H9 (cell line): ENCODE measurements around the gene CDC42EP5. TPM values are rescaled to one million over a fixed set of nuclear protein-coding genes. Genes with fewer than 3 reads are reported as not detected.

Experiments used
- DNase-seq: peaks from one replicate; pipeline ENCODE4 v3.0.0-alpha.2; 2017
- H2AFZ ChIP-seq: one replicate; pipeline ENCODE4 v1.6.1; 2013; ENCODE audit warnings: mild to moderate bottlenecking, low read length, control low read depth, moderate library complexity
- H2AK5ac ChIP-seq: 2 replicates; pipeline ENCODE4 v1.6.1; 2013; ENCODE audit warnings: low read length, control low read depth, mixed read lengths; ENCODE audit not compliant: insufficient read length
- H2BK120ac ChIP-seq: one replicate; pipeline ENCODE4 v1.6.1; 2013; ENCODE audit warnings: low read depth, mild to moderate bottlenecking, low read length, control low read depth, inconsistent platforms; ENCODE audit not compliant: poor library complexity, severe bottlenecking
- H2BK12ac ChIP-seq: 2 replicates; pipeline ENCODE4 v1.6.1; 2013; ENCODE audit warnings: low read length, control low read depth, mixed read lengths, low read depth; ENCODE audit not compliant: insufficient read length
- H2BK15ac ChIP-seq: 2 replicates; pipeline ENCODE4 v1.6.1; 2013; ENCODE audit warnings: low read depth, low read length, control low read depth
- H2BK20ac ChIP-seq: one replicate; pipeline ENCODE4 v1.6.1; 2013; ENCODE audit warnings: low read depth, mild to moderate bottlenecking, low read length, control low read depth, inconsistent platforms; ENCODE audit not compliant: poor library complexity, severe bottlenecking
- H2BK5ac ChIP-seq: 2 replicates; pipeline ENCODE4 v1.6.1; 2013; ENCODE audit warnings: low read length, control low read depth, mixed read lengths; ENCODE audit not compliant: insufficient read length
- H3K14ac ChIP-seq: 2 replicates; pipeline ENCODE4 v1.6.1; 2013; ENCODE audit warnings: low read length, control low read depth; ENCODE audit not compliant: insufficient read depth
- H3K18ac ChIP-seq: 2 replicates; pipeline ENCODE4 v1.6.1; 2013; ENCODE audit warnings: low read depth, mild to moderate bottlenecking, mixed read lengths, low read length, control low read depth; ENCODE audit not compliant: insufficient read length
- H3K23ac ChIP-seq: 2 replicates; pipeline ENCODE4 v1.6.1; 2013; ENCODE audit warnings: low read length, control low read depth, mixed read lengths, low read depth; ENCODE audit not compliant: insufficient read length
- H3K23me2 ChIP-seq: 2 replicates; pipeline ENCODE4 v1.6.1; 2013; ENCODE audit warnings: low read depth, mild to moderate bottlenecking, mixed read lengths, low read length, control low read depth; ENCODE audit not compliant: insufficient read length, poor library complexity, severe bottlenecking
- H3K27ac ChIP-seq: 2 replicates; pipeline ENCODE4 v1.5.1; 2013; ENCODE audit warnings: low read length, control low read depth, mixed read lengths, low read depth; ENCODE audit not compliant: insufficient read length
- H3K27me3 ChIP-seq: 2 replicates; pipeline ENCODE4 v1.6.1; 2013; ENCODE audit warnings: low read length, control low read depth, inconsistent platforms; ENCODE audit not compliant: insufficient read depth
- H3K4ac ChIP-seq: 2 replicates; pipeline ENCODE4 v1.6.1; 2013; ENCODE audit warnings: low read depth, mild to moderate bottlenecking, control low read depth, inconsistent platforms, low read length, moderate library complexity
- H3K4me1 ChIP-seq: 2 replicates; pipeline ENCODE4 v1.6.1; 2013; ENCODE audit warnings: low read length, control low read depth, inconsistent platforms; ENCODE audit not compliant: insufficient read depth
- H3K4me2 ChIP-seq: 2 replicates; pipeline ENCODE4 v1.6.1; 2013; ENCODE audit warnings: low read length, control low read depth, mixed read lengths; ENCODE audit not compliant: insufficient read length, insufficient read depth
- H3K56ac ChIP-seq: 2 replicates; pipeline ENCODE4 v1.6.1; 2013; ENCODE audit warnings: low read depth, mild to moderate bottlenecking, mixed read lengths, low read length, control low read depth; ENCODE audit not compliant: insufficient read length
- H3K79me1 ChIP-seq: 2 replicates; pipeline ENCODE4 v1.6.1; 2013; ENCODE audit warnings: low read depth, mild to moderate bottlenecking, moderate library complexity, low read length, control low read depth, inconsistent platforms; ENCODE audit not compliant: insufficient read depth, poor library complexity, severe bottlenecking
- H3K79me2 ChIP-seq: 2 replicates; pipeline ENCODE4 v1.6.1; 2013; ENCODE audit warnings: low read length, control low read depth, inconsistent platforms; ENCODE audit not compliant: insufficient read depth
- H3K9ac ChIP-seq: 2 replicates; pipeline ENCODE4 v1.6.1; 2013; ENCODE audit warnings: low read length, control low read depth, mixed read lengths; ENCODE audit not compliant: insufficient read length; ENCODE audit errors: extremely low read depth
- H3K9me3 ChIP-seq: one replicate; pipeline ENCODE4 v1.6.1; 2013; ENCODE audit warnings: low read depth, low read length, inconsistent platforms; ENCODE audit not compliant: control insufficient read depth
- H3T11ph ChIP-seq: one replicate; pipeline ENCODE4 v1.6.1; 2013; ENCODE audit warnings: mild to moderate bottlenecking, low read length, control low read depth, inconsistent platforms
- H4K20me1 ChIP-seq: one replicate; pipeline ENCODE4 v1.6.1; 2013; ENCODE audit not compliant: control insufficient read depth, insufficient read length, insufficient read depth
- H4K5ac ChIP-seq: 2 replicates; pipeline ENCODE4 v1.6.1; 2013; ENCODE audit warnings: low read depth, mild to moderate bottlenecking, mixed read lengths, low read length, control low read depth; ENCODE audit not compliant: insufficient read length
- H4K8ac ChIP-seq: replicated peaks from 2 replicates; pipeline ENCODE4 v1.6.1; 2013; ENCODE audit warnings: low read length, control low read depth, mixed read lengths, low read depth; ENCODE audit not compliant: insufficient read length
- H4K91ac ChIP-seq: 2 replicates; pipeline ENCODE4 v1.6.1; 2013; ENCODE audit warnings: low read depth, mild to moderate bottlenecking, moderate library complexity, mixed read lengths, low read length, control low read depth; ENCODE audit not compliant: insufficient read length
- H3K27ac Mint-ChIP-seq, 3 experiments: 2 replicates in 2 of 3; 3 replicates in 1 of 3; pipeline ENCODE4 v1.8.0; 2020 to 2021; ENCODE audit warnings: mixed read lengths in 3 of 3, mild to moderate bottlenecking in 1 of 3, moderate library complexity in 1 of 3
- H3K27me3 Mint-ChIP-seq: 2 replicates; pipeline ENCODE4 v1.8.0; 2021; ENCODE audit warnings: low read depth, mild to moderate bottlenecking, moderate library complexity, mixed read lengths
- H3K36me3 Mint-ChIP-seq, 3 experiments: 2 replicates in 2 of 3; 3 replicates in 1 of 3; pipeline ENCODE4 v1.8.0; 2020 to 2021; ENCODE audit warnings: low read depth in 3 of 3, mixed read lengths in 3 of 3; ENCODE audit not compliant: insufficient read depth in 1 of 3
- H3K4me1 Mint-ChIP-seq, 2 experiments: 2 replicates each; pipeline ENCODE4 v1.8.0; 2020; ENCODE audit warnings: mixed read lengths in 2 of 2
- H3K4me3 Mint-ChIP-seq, 2 experiments: 2 replicates in 1 of 2; 3 replicates in 1 of 2; pipeline ENCODE4 v1.8.0; 2020 to 2021; ENCODE audit warnings: mild to moderate bottlenecking in 2 of 2, mixed read lengths in 2 of 2, moderate library complexity in 1 of 2
- H3K9me3 Mint-ChIP-seq, 2 experiments: 2 replicates in 1 of 2; 3 replicates in 1 of 2; pipeline ENCODE4 v1.8.0; 2020; ENCODE audit warnings: mild to moderate bottlenecking in 2 of 2, mixed read lengths in 2 of 2, moderate library complexity in 1 of 2
- WGBS: extraction: QIAGEN DNeasy Blood & Tissue Kit; methylation state at CpG from one replicate; pipeline ENCODE4 v1.1.7; 2013; ENCODE audit warnings: missing lambda C conversion rate, low lambda C conversion rate, mixed read lengths; ENCODE audit not compliant: insufficient read length; ENCODE audit errors: extremely low coverage; 5-methylcytosine and 5-hydroxymethylcytosine counted together
- total RNA-seq: library from RNA; stranded (reverse); gene quantifications from 2 replicates; pipeline ENCODE4 v1.2.1, GENCODE V29; 2021
- TF ChIP-seq, protein P1 (sequence below): fragments of 200-600 bp; sonication (generic); conservative IDR thresholded peaks from 3 replicates; pipeline ENCODE4 v1.8.0; 2021; ENCODE audit warnings: antibody characterized with exemption, mild to moderate bottlenecking

CDC42EP5 gene
- total RNA-seq, 1 experiment from 2014 or later: 1.6 TPM

DNA sequence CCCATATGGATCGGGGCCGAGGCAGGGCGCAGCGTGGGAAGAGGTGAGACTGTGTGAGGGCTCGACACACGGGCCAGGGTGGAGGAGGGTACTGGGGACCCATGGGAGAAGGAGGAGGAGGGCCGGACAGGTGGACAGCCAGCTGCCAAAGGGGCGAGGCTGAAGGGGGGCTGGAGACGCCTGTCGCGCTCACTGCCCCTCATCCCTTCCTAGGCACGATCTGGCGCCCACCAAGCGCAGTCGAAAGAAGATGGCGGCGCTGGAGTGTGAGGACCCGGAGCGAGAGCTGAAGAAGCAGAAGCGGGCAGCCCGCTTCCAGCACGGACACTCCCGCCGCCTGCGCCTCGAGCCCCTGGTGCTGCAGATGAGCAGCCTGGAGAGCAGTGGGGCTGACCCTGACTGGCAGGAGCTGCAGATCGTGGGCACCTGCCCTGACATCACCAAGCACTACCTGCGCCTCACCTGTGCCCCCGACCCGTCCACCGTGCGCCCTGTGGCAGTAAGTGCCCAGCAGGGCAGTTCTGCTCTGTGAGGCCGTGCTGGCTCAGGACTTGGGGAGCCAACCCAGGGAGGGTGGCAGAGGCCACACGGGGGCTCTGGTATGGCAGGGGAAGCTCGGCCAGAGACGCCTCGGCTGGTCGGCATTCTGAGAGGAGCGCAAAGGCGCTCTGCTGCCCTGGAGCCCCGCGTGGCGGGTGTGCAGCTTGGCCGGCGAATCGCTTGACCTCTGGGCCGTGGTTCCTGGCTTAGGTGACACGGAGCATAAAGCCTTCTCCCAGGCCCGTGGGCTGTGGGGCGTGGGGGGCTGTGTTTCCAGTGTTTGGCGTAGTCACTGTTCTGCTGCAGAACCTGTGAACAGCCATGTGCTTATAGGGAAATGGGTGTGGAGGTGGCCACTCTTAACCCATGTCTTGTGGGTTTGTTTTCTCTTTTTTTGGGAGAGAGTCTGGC, 16.4 kb downstream of the CDC42EP5 start:
- WGBS: no CpG with 5 or more reads among the region's 51 CpGs
- H3K79me2 ChIP-seq: no peaks in the 10 kb centered on the region; the same call in 1 of the 2 replicates
- H3T11ph ChIP-seq: no peak overlapping the region
- no peaks in the 10 kb centered on the region for H3K27me3 ChIP-seq
- H3K23me2 ChIP-seq: no peaks in the 10 kb centered on the region
- Mint-ChIP-seq H3K36me3 (peaks cover 57 to 93% (median 89%) of the 10 kb centered on the region in 3 experiments), H3K4me3 (no peak overlapping the region; a peak in 1 of 5 replicates), H3K27ac (no peak overlapping the region), H3K9me3 (peaks cover 0 to 2% of the 10 kb centered on the region in 2 experiments; a peak in 1 of 5 replicates), H3K4me1 (peaks cover 0 to 5% of the 10 kb centered on the region in 2 experiments; a peak in 2 of 4 replicates), H3K27me3 (no peaks in the 10 kb centered on the region)
- H3K56ac ChIP-seq: no peak overlapping the region
- H2BK5ac ChIP-seq: no peak overlapping the region
- no peak overlapping the region for H4K5ac ChIP-seq
- no peaks in the 10 kb centered on the region for H3K9me3 ChIP-seq
- H4K91ac ChIP-seq: no peak overlapping the region
- no peak overlapping the region for H2AFZ ChIP-seq
- H3K14ac ChIP-seq: no peak overlapping the region
- no peak overlapping the region for H3K9ac ChIP-seq
- no peak overlapping the region for H4K8ac ChIP-seq
- H3K27ac ChIP-seq: no peak overlapping the region
- H3K79me1 ChIP-seq: no peaks in the 10 kb centered on the region
- H3K18ac ChIP-seq: no peak overlapping the region
- H2BK20ac ChIP-seq: no peak overlapping the region
- no peak overlapping the region for H3K4ac ChIP-seq
- H4K20me1 ChIP-seq: no peaks in the 10 kb centered on the region
- no peak overlapping the region for H2BK120ac ChIP-seq
- H3K4me1 ChIP-seq: no peaks in the 10 kb centered on the region
- no peak overlapping the region for H2BK15ac ChIP-seq
- H3K4me2 ChIP-seq: no peak overlapping the region
- TF ChIP-seq, protein P1, sequence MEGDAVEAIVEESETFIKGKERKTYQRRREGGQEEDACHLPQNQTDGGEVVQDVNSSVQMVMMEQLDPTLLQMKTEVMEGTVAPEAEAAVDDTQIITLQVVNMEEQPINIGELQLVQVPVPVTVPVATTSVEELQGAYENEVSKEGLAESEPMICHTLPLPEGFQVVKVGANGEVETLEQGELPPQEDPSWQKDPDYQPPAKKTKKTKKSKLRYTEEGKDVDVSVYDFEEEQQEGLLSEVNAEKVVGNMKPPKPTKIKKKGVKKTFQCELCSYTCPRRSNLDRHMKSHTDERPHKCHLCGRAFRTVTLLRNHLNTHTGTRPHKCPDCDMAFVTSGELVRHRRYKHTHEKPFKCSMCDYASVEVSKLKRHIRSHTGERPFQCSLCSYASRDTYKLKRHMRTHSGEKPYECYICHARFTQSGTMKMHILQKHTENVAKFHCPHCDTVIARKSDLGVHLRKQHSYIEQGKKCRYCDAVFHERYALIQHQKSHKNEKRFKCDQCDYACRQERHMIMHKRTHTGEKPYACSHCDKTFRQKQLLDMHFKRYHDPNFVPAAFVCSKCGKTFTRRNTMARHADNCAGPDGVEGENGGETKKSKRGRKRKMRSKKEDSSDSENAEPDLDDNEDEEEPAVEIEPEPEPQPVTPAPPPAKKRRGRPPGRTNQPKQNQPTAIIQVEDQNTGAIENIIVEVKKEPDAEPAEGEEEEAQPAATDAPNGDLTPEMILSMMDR: no peak
- H3K23ac ChIP-seq: no peak overlapping the region
- DNase-seq: no peak
- no peak overlapping the region for H2BK12ac ChIP-seq
- no peak overlapping the region for H2AK5ac ChIP-seq
